Measurements from ENCODE around the gene CTSS.
A peak's percentile ranks its signal among the peaks of the same experiment; 100 is the strongest.
"Not testable (repeated sequence)": the region's sequence is repeated elsewhere in the genome, so short reads cannot be mapped to it uniquely, and the experiment has no call there.

CTSS gene

DNA sequence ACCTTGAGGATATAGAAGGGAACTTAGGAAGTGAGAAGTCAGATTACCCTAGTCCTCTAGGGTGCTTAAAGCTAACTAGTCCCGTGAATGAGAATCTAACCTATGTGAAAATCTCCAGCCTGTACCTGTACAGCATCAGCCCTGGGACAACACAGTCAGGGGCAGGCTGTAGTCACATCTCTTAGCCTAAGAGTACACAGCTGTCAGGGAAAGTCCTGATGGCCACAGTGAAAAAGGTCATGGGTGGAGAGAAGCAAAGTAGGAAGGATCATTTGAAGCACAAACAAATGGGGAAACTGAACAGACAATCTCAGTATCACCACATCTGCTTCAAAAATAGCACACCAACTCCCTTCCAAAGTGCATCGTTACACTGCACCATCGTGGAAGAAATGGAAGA lies 30.8 kb upstream of the CTSS start:
- POLR2A ChIA-PET, result no interaction called here
- Histone ChIP-seq H3K36me3 (ENCODE audit: control insufficient read depth in 2 of 2, insufficient read depth in 1 of 2, low read length in 2 of 2) (peaks cover 0 to 16% of the 10 kb centered on the region in 2 experiments; a peak in 1 of 3 replicates), H3K9me3 (ENCODE audit: control insufficient read depth, insufficient read depth, low read depth, low read length) (no peaks in the 10 kb centered on the region), H3K4me3 (ENCODE audit: low read depth, low read length) (no peak overlapping the region), H3K27ac (ENCODE audit: extremely low read depth, low read depth, low read length) (no peak overlapping the region), H3K4me1 (ENCODE audit: control insufficient read depth, insufficient read depth, low read length) (peaks cover 3% of the 10 kb centered on the region)
- CTCF ChIA-PET, result interaction anchor here (0.9 to 1.0 kb wide), 2 partner anchors 16 to 23 kb away, joined by 4 to 6 read pairs; no protein-coding TSS in a partner anchor
- TF ChIP-seq ZNF660 (tag by site-specific recombination; IDR thresholded peaks at IDR 0.05) (no peak), ZNF529 (tag by site-specific recombination; IDR thresholded peaks at IDR 0.05; ENCODE audit: insufficient replicate concordance) (no peak), GLIS1 (tag by site-specific recombination; IDR thresholded peaks at IDR 0.05) (no peak)
- TF ChIP-seq, protein P1, sequence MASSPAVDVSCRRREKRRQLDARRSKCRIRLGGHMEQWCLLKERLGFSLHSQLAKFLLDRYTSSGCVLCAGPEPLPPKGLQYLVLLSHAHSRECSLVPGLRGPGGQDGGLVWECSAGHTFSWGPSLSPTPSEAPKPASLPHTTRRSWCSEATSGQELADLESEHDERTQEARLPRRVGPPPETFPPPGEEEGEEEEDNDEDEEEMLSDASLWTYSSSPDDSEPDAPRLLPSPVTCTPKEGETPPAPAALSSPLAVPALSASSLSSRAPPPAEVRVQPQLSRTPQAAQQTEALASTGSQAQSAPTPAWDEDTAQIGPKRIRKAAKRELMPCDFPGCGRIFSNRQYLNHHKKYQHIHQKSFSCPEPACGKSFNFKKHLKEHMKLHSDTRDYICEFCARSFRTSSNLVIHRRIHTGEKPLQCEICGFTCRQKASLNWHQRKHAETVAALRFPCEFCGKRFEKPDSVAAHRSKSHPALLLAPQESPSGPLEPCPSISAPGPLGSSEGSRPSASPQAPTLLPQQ (tag by site-specific recombination; IDR thresholded peaks at IDR 0.05), result no peak
- TF ChIP-seq, protein P2, sequence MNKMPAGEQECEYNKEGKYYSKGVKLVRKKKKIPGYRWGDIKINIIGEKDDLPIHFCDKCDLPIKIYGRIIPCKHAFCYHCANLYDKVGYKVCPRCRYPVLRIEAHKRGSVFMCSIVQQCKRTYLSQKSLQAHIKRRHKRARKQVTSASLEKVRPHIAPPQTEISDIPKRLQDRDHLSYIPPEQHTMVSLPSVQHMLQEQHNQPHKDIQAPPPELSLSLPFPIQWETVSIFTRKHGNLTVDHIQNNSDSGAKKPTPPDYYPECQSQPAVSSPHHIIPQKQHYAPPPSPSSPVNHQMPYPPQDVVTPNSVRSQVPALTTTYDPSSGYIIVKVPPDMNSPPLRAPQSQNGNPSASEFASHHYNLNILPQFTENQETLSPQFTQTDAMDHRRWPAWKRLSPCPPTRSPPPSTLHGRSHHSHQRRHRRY (tag by site-specific recombination; IDR thresholded peaks at IDR 0.05), result no peak

DNA sequence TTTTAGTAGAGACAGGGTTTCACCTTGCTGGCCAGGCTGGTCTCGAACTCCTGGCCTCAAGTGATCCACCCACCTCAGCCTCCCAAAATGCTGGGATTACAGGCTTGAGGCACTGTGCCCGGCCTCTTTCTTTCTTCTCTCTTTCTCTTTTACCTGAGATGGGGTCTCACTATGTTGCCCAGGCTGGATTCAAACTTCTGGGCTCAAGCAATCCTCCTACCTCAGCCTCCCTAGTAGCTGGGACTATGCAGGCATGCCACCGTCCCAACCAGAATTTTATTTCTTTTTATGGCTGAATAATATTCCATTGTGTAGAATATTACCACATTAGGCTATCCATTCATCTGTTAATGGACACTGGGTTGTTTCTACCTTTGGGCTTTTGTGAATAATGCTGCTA lies 28.2 kb upstream of the CTSS start:
- H3K9me3 ChIP-seq (ENCODE audit: control insufficient read depth, insufficient read depth, low read depth, low read length); H3K36me3 ChIP-seq (ENCODE audit: control insufficient read depth in 2 of 2, insufficient read depth in 1 of 2, low read length in 2 of 2); H3K4me3 ChIP-seq (ENCODE audit: low read depth, low read length); POLR2A ChIA-PET; H3K27ac ChIP-seq (ENCODE audit: extremely low read depth, low read depth, low read length); H3K4me1 ChIP-seq (ENCODE audit: control insufficient read depth, insufficient read depth, low read length): not testable (repeated sequence)
- CTCF ChIA-PET, result interaction anchor here (0.9 kb wide), 1 partner anchor 15 kb away, joined by 3 read pairs; no protein-coding TSS in a partner anchor
- TF ChIP-seq ZNF121 (tag by site-specific recombination; IDR thresholded peaks at IDR 0.05), result peak; percentile 45; the same call in 1 of the 2 replicates
- TF ChIP-seq ZNF146 (tag by site-specific recombination; IDR thresholded peaks at IDR 0.05), result peak; percentile 13; the same call in 1 of the 2 replicates

DNA sequence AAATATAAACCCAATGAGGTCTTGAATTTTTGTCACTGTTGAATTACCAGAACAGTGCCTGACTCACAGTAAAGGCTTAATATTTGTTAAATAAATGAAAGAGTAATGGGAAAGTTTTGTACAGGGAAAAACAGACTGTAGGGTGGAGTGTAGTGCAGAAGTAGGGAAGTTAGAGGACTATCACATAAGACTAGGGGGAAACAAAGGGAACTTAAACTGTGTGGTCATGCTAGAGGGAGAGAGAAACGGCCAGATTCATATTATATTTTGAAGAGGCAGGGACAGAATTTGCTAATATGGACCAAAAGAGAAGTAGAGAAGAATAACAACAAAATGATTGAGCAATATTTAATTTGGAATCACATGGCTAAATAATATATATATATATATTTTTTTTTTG lies 27.6 kb upstream of the CTSS start:
- no peak overlapping the region for H3K4me3 ChIP-seq (ENCODE audit: low read depth, low read length)
- H3K4me1 ChIP-seq (ENCODE audit: control insufficient read depth, insufficient read depth, low read length), result no peaks in the 10 kb centered on the region; the same call in 1 of the 2 replicates
- no peak for TF ChIP-seq OSR2 (tag by site-specific recombination; IDR thresholded peaks at IDR 0.05)
- ChIA-PET CTCF (no interaction called here), POLR2A (no interaction called here)
- H3K9me3 ChIP-seq (ENCODE audit: control insufficient read depth, insufficient read depth, low read depth, low read length), result no peaks in the 10 kb centered on the region
- H3K36me3 ChIP-seq (ENCODE audit: control insufficient read depth in 2 of 2, insufficient read depth in 1 of 2, low read length in 2 of 2), result peaks cover 0 to 9% of the 10 kb centered on the region in 2 experiments; a peak in 1 of 3 replicates
- H3K27ac ChIP-seq (ENCODE audit: extremely low read depth, low read depth, low read length), result no peak overlapping the region

DNA sequence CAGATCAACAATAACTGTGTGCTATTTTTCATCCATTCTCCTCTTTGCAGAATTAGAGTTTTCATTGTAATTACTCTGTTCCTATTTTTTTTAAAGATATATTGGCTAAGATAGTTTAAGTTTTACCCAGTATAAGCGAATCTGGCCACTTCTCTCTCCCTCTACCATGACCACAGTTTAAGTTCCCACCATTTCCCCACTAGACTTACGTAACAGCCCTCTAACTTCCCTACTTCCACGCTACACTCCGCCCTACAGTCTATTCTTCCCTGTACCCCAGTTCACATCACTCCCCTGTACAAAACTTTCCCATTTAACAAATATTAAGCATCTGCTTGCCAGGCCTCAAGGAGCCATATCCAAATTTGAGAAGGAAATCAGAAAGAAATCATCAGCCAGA lies 26.0 kb upstream of the CTSS start:
- peaks cover 0 to 4% of the 10 kb centered on the region in 2 experiments; a peak in 1 of 3 replicates for H3K36me3 ChIP-seq (ENCODE audit: control insufficient read depth in 2 of 2, insufficient read depth in 1 of 2, low read length in 2 of 2)
- H3K9me3 ChIP-seq (ENCODE audit: control insufficient read depth, insufficient read depth, low read depth, low read length), result no peaks in the 10 kb centered on the region
- CTCF ChIA-PET, result no interaction called here
- no peak overlapping the region for H3K27ac ChIP-seq (ENCODE audit: extremely low read depth, low read depth, low read length)
- H3K4me1 ChIP-seq (ENCODE audit: control insufficient read depth, insufficient read depth, low read length), result no peaks in the 10 kb centered on the region
- TF ChIP-seq, protein P3, sequence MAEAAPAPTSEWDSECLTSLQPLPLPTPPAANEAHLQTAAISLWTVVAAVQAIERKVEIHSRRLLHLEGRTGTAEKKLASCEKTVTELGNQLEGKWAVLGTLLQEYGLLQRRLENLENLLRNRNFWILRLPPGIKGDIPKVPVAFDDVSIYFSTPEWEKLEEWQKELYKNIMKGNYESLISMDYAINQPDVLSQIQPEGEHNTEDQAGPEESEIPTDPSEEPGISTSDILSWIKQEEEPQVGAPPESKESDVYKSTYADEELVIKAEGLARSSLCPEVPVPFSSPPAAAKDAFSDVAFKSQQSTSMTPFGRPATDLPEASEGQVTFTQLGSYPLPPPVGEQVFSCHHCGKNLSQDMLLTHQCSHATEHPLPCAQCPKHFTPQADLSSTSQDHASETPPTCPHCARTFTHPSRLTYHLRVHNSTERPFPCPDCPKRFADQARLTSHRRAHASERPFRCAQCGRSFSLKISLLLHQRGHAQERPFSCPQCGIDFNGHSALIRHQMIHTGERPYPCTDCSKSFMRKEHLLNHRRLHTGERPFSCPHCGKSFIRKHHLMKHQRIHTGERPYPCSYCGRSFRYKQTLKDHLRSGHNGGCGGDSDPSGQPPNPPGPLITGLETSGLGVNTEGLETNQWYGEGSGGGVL (tag by site-specific recombination; IDR thresholded peaks at IDR 0.05), result no peak
- TF ChIP-seq, protein P4, sequence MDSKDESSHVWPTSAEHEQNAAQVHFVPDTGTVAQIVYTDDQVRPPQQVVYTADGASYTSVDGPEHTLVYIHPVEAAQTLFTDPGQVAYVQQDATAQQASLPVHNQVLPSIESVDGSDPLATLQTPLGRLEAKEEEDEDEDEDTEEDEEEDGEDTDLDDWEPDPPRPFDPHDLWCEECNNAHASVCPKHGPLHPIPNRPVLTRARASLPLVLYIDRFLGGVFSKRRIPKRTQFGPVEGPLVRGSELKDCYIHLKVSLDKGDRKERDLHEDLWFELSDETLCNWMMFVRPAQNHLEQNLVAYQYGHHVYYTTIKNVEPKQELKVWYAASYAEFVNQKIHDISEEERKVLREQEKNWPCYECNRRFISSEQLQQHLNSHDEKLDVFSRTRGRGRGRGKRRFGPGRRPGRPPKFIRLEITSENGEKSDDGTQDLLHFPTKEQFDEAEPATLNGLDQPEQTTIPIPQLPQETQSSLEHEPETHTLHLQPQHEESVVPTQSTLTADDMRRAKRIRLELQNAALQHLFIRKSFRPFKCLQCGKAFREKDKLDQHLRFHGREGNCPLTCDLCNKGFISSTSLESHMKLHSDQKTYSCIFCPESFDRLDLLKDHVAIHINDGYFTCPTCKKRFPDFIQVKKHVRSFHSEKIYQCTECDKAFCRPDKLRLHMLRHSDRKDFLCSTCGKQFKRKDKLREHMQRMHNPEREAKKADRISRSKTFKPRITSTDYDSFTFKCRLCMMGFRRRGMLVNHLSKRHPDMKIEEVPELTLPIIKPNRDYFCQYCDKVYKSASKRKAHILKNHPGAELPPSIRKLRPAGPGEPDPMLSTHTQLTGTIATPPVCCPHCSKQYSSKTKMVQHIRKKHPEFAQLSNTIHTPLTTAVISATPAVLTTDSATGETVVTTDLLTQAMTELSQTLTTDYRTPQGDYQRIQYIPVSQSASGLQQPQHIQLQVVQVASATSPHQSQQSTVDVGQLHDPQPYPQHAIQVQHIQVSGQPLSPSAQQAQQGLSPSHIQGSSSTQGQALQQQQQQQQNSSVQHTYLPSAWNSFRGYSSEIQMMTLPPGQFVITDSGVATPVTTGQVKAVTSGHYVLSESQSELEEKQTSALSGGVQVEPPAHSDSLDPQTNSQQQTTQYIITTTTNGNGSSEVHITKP (tag by site-specific recombination; IDR thresholded peaks at IDR 0.05), result peak; percentile 34; the same call in 1 of the 2 replicates
- no peak overlapping the region for H3K4me3 ChIP-seq (ENCODE audit: low read depth, low read length)
- POLR2A ChIA-PET, result no interaction called here

All from HEK293 (cell line).